H1 (cell line): ENCODE measurements around the gene ADCY5. TPM values are rescaled to one million over a fixed set of nuclear protein-coding genes. Genes with fewer than 3 reads are reported as not detected.

Source experiments
- CHD1 ChIP-seq: IDR thresholded peaks from 2 replicates; pipeline ENCODE4 v1.6.1; 2012; ENCODE audit warnings: low read depth, low read length, improper control_type of control experiment
- CTBP2 ChIP-seq: IDR thresholded peaks from 2 replicates; pipeline ENCODE4 v1.7.0; 2011; ENCODE audit warnings: borderline replicate concordance, mild to moderate bottlenecking, moderate library complexity, mixed read lengths, low read length; ENCODE audit not compliant: insufficient read depth, insufficient read length
- PHF8 ChIP-seq: fragments of 200-600 bp; sonication (generic); conservative IDR thresholded peaks from 2 replicates; pipeline ENCODE4 v1.7.1; 2012; ENCODE audit warnings: low read depth, mild to moderate bottlenecking, inconsistent platforms, low read length, moderate library complexity
- RAD21 ChIP-seq, 2 experiments: IDR thresholded peaks in 1 of 2; conservative IDR thresholded peaks in 1 of 2; 2 replicates each; pipeline ENCODE4 v1.6.1; 2011; ENCODE audit warnings: low read depth in 2 of 2, low read length in 2 of 2, improper control_type of control experiment in 1 of 2, inconsistent platforms in 1 of 2, mild to moderate bottlenecking in 1 of 2, moderate library complexity in 1 of 2
- polyA plus RNA-seq, 7 experiments: library from polyadenylated mRNA; depleted of rRNA in 3 of 7; stranded (reverse) in 5 of 7; unstranded in 2 of 7; fragments of >200 nt in 5 of 7; fragments of 200-250 nt in 2 of 7; gene quantifications; 1 replicate in 5 of 7; 2 replicates in 1 of 7; 4 replicates in 1 of 7; pipeline versions ENCODE4 v1.2.1 to v1.2.3, GENCODE V29; 2011 to 2013; ENCODE audit warnings: missing spikeins in 2 of 7, mixed read lengths in 2 of 7
- total RNA-seq: library from RNA; stranded (reverse); fragmentation: NEBNext Ultra II Directional; extraction: Animal tissue kit (Norgen Biotek cat#: 25700); gene quantifications from 2 replicates; pipeline ENCODE4 v1.2.1, GENCODE V29; 2021
- TF ChIP-seq, protein P1 (sequence below): fragments of 300-600 bp; sonication (generic); IDR thresholded peaks from 2 replicates; pipeline ENCODE4 v1.7.1; 2012; ENCODE audit warnings: low read length, moderate library complexity, mild to moderate bottlenecking, inconsistent platforms; ENCODE audit not compliant: insufficient replicate concordance

ADCY5 gene
- total and polyA plus RNA-seq, 2 of the 8 experiments (the other 6 are each of a cell fraction or from before 2014, with no cell fraction given), result 18.9 to 40.8 TPM

DNA sequence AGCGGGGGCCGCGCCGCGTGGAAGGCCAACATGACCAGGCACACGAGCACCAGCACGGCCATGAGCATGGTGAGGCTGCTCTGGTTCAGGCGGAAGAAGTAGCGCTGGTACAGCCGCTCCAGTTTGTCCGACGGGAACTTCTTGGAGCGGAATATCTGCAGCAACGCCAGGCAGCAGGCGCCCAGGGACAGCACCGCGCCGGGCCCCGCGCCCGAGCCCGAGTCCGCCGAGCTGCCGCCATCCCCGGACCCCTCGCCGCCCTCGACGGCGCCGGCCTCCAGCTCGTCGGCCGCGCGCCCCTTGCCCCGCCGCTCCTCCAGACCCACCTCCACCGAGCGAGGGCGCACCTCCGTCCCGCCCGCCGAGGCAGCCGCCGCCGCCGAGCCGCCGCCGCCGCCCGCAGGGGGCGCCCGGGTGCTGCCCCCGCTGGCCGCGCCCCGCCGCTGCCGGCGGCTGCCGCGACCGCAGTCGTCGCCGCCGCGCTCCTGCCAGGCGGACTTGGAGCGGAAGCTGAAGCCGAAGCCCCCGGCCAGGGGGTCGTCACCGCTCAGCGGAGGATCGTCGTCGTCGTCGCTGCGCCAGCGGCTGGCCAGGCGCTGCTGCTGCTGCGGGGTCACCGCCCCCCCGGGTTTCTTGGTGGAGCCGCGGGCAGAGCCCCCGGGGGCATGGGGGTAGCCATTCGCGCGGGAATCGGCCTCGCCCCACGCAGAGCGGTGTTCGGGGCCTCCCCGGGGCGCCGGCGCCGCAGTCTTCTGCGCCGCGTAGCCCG lies 957 bp downstream of the ADCY5 start (continued):
- TF ChIP-seq, protein P1, sequence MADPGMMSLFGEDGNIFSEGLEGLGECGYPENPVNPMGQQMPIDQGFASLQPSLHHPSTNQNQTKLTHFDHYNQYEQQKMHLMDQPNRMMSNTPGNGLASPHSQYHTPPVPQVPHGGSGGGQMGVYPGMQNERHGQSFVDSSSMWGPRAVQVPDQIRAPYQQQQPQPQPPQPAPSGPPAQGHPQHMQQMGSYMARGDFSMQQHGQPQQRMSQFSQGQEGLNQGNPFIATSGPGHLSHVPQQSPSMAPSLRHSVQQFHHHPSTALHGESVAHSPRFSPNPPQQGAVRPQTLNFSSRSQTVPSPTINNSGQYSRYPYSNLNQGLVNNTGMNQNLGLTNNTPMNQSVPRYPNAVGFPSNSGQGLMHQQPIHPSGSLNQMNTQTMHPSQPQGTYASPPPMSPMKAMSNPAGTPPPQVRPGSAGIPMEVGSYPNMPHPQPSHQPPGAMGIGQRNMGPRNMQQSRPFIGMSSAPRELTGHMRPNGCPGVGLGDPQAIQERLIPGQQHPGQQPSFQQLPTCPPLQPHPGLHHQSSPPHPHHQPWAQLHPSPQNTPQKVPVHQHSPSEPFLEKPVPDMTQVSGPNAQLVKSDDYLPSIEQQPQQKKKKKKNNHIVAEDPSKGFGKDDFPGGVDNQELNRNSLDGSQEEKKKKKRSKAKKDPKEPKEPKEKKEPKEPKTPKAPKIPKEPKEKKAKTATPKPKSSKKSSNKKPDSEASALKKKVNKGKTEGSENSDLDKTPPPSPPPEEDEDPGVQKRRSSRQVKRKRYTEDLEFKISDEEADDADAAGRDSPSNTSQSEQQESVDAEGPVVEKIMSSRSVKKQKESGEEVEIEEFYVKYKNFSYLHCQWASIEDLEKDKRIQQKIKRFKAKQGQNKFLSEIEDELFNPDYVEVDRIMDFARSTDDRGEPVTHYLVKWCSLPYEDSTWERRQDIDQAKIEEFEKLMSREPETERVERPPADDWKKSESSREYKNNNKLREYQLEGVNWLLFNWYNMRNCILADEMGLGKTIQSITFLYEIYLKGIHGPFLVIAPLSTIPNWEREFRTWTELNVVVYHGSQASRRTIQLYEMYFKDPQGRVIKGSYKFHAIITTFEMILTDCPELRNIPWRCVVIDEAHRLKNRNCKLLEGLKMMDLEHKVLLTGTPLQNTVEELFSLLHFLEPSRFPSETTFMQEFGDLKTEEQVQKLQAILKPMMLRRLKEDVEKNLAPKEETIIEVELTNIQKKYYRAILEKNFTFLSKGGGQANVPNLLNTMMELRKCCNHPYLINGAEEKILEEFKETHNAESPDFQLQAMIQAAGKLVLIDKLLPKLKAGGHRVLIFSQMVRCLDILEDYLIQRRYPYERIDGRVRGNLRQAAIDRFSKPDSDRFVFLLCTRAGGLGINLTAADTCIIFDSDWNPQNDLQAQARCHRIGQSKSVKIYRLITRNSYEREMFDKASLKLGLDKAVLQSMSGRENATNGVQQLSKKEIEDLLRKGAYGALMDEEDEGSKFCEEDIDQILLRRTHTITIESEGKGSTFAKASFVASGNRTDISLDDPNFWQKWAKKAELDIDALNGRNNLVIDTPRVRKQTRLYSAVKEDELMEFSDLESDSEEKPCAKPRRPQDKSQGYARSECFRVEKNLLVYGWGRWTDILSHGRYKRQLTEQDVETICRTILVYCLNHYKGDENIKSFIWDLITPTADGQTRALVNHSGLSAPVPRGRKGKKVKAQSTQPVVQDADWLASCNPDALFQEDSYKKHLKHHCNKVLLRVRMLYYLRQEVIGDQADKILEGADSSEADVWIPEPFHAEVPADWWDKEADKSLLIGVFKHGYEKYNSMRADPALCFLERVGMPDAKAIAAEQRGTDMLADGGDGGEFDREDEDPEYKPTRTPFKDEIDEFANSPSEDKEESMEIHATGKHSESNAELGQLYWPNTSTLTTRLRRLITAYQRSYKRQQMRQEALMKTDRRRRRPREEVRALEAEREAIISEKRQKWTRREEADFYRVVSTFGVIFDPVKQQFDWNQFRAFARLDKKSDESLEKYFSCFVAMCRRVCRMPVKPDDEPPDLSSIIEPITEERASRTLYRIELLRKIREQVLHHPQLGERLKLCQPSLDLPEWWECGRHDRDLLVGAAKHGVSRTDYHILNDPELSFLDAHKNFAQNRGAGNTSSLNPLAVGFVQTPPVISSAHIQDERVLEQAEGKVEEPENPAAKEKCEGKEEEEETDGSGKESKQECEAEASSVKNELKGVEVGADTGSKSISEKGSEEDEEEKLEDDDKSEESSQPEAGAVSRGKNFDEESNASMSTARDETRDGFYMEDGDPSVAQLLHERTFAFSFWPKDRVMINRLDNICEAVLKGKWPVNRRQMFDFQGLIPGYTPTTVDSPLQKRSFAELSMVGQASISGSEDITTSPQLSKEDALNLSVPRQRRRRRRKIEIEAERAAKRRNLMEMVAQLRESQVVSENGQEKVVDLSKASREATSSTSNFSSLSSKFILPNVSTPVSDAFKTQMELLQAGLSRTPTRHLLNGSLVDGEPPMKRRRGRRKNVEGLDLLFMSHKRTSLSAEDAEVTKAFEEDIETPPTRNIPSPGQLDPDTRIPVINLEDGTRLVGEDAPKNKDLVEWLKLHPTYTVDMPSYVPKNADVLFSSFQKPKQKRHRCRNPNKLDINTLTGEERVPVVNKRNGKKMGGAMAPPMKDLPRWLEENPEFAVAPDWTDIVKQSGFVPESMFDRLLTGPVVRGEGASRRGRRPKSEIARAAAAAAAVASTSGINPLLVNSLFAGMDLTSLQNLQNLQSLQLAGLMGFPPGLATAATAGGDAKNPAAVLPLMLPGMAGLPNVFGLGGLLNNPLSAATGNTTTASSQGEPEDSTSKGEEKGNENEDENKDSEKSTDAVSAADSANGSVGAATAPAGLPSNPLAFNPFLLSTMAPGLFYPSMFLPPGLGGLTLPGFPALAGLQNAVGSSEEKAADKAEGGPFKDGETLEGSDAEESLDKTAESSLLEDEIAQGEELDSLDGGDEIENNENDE, result no peak
- TF ChIP-seq PHF8 (no peak), CHD1 (no peak), CTBP2 (no peak), RAD21 (IDR thresholded peaks at IDR 0.05 in 1 of 2, conservative IDR thresholded peaks at IDR 0.05 in 1 of 2; ENCODE audit: low read depth in 2 of 2, low read length in 2 of 2) (peak in 1 of 2 experiments; percentile 38; a peak in 2 of 4 replicates)
